ENCODE measurements around the gene PRDM5.
"Not testable (repeated sequence)": the region's sequence is repeated elsewhere in the genome, so short reads cannot be mapped to it uniquely, and the experiment has no call there.

The PRDM5 gene

GRCh38 chr4:120703908-120704307 is 218.6 kb downstream of the PRDM5 start:
- no peak for DNase-seq (ENCODE audit: low read depth)

- DNase-seq (ENCODE audit: low read depth), result no peak
These were observed 223.2 kb downstream of the PRDM5 start for GRCh38 chr4:120699354-120699753.

DNA sequence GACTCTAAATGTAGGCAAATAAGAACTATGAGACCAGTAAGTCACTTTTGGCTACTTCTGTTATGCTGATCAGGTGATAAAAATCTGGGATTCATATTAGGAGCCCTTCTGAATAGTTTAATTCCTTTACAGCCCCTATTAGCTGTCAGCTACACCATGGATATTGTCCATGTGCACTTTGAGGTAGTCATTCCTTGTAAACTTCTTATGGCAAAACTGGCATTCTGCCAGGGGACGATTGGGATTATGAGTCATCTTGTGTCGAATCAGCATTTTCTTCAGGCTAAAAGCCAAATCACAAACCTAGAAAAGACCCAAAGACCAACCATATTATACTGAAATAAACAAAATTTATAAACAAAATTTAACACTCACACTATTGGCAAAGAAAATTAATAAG is 227.6 kb downstream of the PRDM5 start:
- no peak for DNase-seq (ENCODE audit: low read depth)

DNA sequence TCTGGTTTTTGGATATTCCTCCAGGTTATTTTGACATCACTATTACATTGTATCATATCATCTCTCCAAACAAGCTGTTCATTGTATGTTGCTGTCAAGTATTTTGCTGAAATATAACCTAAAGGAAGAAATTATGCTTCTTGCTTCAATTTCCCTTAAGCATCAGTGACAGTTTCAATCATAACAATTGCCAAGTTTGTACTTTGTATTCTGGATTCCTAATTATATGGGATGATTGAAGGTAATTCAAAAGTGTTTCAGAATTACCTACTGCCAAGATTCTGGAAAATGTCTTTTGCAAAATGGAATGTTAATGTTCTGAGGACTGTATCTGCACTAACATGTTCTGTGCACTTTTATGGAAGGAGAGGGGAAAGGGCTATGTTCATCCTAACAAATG is 228.7 kb downstream of the PRDM5 start:
- DNase-seq (ENCODE audit: low read depth), result no peak

DNA sequence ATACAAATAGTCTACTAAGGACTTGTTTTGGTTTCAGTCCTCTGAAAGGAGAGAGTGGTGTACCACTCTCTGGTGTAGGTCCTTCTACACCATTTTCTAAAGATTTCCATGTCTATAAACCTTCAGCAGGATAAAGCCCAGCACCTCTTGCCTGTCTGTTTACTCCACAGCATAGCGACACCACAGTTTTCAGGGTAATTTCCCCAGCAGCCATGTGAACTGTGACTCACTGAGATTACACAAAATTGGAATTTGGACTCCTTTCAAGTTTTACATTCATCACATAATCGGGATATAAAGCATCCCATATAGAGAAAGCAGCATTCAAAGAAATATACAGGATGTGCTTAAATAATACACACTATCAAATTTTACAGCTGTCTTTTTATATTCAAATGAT is 229.6 kb downstream of the PRDM5 start:
- no peak for DNase-seq (ENCODE audit: low read depth)

DNA sequence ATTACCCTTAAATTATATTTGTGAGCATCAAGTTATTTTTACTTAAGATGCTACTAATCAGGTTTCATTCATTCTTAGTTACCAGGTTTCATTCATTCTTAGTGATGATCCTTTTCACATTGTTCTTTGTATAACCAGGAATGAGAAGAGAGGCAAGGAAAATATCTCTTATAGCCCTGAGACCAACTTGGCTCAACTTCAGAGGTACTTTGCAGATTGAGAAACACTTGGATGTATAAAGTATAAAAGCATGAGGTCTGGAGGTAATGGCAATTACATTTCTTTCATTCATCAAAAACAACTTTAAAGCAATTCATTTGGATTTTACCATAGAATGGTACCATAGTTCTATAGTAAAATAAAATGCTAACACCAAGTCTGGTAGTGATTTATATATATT is 231.0 kb downstream of the PRDM5 start:
- DNase-seq (ENCODE audit: low read depth), result no peak

GRCh38 chr4:120691106-120691505 is 231.4 kb downstream of the PRDM5 start:
- DNase-seq (ENCODE audit: low read depth), result no peak

- no peak for DNase-seq (ENCODE audit: low read depth)
These were observed 233.7 kb downstream of the PRDM5 start for GRCh38 chr4:120688791-120689190.

DNA sequence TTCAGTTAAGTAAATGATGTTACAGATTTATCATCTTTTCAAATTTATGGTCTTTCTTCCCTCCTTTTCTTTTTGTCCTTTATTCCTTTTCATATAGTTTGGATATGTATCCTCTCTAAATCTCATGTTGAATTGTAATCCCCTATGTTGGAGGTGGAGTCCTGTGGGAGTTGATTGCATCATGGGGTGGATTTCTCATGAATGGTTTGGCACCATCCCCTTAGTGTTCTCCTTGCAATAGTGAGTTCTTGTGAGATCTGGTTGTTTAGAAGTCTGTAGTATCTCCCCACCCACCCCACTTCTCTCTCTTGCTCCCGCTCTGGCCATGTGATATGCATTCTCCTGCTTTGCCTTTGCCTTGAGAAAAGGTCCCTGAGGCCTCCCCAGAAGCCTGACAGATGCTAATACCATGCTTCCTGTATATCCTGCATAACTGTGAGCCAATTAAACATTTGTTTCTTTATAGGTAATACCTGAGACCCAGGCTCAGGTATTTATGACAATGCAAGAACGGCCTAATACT is 236.7 kb downstream of the PRDM5 start:
- DNase-seq (ENCODE audit: low read depth), result no peak

- no peak for DNase-seq (ENCODE audit: low read depth)
These were observed 238.5 kb downstream of the PRDM5 start for GRCh38 chr4:120683897-120684540.

DNA sequence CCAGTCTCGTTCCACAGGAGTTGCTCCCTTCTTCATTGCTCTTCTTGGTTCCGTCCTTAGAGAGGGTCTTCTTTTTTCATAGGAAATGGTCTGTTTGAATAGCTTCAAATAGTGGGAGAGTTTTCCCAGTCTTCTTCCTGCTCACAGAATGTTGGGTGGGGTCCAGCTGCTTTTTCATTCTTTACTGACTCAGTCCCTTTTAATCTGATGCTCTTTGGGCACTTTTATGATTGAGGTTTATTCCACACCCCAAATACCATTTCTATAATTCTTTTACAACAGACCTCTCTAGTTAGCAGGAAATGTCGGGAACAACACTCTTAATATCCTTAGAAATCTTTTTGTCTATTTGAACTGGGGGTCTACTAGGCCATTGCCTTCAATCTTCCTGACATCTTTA is 239.5 kb downstream of the PRDM5 start:
- DNase-seq (ENCODE audit: low read depth), result no peak

DNA sequence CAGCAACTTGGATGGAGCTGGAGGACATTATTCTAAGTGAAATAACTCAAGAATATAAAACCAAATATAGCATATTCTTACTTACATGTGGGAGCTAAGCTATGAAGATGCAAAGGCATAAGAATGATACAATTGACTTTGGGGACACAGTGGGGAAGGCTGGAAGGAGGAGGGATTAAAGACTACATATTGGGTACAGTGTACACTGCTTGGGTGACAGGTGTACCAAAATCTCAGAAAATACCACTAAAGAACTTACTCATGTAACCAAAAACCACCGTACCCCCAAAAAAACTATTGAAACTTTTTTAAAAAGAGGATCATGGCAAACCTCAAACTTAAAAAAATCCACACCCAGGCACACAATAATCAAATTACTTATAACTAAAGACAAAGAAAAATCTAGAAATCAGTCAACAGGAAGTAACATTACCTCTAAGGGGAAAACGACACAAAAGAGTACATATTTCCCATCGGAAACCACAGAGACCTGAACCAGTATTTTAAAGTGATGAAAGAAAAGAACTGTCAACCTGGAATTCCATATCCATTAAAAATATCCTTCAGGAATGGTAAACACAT is 241.8 kb downstream of the PRDM5 start:
- no peak for DNase-seq (ENCODE audit: low read depth)

DNA sequence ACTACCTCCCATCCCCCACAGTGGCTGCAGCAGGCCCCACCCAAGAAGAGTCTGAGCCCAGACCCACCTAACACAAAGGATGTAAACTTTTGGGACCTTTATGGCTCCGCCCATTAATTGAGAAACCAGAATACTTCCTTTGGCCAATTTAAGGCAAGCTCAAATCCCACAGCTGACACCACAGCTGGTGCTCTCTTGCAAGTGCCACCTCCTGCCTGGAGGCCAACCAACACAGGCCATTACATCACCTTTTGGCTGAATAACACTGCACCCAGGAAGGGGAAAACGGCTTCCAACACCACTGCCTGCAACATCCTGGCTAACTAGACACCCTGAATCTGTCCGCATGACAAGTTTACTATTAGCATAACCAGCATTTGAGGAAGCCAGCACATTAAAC is 248.8 kb downstream of the PRDM5 start:
- no peak for DNase-seq (ENCODE audit: low read depth)

DNA sequence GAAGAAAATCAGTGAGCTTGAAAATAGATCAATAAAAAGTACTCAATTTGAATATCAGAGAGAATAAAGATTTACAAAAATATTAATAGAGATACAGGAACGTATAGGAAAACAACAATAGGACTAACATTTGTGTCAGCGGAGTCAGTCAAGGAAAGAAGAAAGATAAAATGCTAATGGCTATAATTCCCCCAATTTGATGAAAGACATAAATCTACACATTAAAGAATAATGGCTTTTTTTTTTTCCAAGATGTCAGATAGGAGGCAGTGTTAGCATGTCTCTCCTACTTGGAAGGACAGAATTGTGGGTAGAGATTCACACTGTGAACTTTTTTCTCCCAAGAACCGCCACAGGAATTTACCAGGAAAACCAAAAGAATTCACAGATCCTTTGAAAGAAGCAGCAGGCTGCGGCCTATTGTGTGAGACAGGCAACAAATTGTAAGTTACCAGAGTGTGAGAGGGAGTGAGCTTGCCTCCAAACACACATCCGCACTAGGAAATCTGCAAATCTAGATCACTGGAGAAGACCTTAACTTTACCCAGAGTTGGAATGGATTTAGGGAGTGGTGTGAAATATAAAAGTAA is 249.9 kb downstream of the PRDM5 start:
- no peak for DNase-seq (ENCODE audit: low read depth)

DNA sequence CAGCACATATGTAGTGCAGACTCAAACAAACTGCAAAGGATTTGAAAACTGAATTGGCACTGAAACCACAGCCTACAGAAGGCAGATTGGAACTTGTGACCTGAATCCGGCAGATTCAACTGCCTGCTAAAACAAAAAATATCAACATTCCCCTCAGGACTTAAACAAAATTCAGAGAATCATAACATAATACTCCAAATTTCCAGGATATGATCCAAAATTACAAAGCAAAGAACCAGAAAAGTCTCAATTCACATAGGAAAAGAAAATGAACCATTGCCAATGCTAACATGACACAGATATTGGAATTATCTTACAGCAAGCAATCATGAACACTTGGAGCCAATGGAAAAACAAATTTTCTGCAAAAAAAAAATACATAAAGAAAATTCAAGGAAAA is 250.4 kb downstream of the PRDM5 start:
- no peak for DNase-seq (ENCODE audit: low read depth)

GRCh38 chr4:120671538-120671937 is 251.0 kb downstream of the PRDM5 start:
- no peak for DNase-seq (ENCODE audit: low read depth)

DNA sequence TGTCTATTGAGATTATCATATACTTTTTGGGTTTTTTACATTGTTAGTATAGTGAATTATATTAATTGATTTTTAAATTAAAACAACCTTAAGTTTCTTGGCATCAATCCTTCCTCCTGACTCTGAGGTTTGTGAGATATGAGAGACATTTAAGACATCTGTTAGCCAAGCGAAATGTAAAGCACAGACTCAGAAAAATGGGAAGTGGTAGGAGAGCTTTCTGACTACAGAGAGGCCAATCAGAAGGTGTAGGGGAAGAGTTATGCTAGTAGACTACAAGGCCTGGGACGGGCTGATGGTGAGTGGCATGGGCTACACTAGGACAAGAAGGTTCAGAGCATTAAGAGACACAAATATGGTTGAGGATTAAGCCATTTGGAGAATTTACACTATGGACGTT is 255.4 kb downstream of the PRDM5 start:
- DNase-seq (ENCODE audit: low read depth), result no peak

- no peak for DNase-seq (ENCODE audit: low read depth)
These were observed 257.7 kb downstream of the PRDM5 start for GRCh38 chr4:120664851-120665250.

GRCh38 chr4:120659616-120660170 is 262.8 kb downstream of the PRDM5 start:
- no peak for DNase-seq (ENCODE audit: low read depth)

GRCh38 chr4:120658772-120659171 is 263.8 kb downstream of the PRDM5 start:
- no peak for DNase-seq (ENCODE audit: low read depth)

DNA sequence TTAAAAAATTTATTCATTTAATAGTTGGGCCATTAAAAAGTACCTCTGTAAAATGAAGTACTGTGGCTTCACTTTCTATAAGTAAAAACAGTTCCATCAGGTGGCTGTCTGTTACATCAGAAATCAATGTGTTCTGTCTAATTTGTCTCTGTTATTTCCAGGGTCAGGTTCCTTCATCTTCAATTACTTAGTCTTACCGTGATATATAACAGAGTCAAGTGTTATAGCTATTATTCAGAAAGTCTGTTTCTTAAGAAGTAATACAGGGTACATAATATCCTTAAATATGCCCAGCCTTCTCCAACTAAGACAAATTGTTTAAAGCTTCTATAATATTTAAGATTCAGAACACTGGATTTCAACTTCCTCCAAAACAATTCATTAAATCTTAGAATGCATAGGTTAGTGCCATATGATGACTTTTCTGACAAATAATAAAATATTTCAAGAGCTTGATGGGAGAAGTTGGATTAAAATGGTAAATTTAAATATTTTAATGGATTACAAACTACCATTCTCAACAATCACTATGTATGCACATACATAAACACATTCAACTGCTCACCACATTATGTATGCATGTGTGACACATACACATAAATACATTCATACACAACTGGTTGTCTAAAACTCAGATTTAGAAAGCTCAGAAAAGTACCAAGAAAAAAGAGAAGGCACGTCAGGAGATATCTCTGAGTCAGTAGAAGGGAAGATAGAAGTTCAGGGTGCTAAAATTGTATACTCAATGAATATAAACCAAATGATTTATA is 268.5 kb downstream of the PRDM5 start:
- DNase-seq (ENCODE audit: low read depth), result no peak

DNA sequence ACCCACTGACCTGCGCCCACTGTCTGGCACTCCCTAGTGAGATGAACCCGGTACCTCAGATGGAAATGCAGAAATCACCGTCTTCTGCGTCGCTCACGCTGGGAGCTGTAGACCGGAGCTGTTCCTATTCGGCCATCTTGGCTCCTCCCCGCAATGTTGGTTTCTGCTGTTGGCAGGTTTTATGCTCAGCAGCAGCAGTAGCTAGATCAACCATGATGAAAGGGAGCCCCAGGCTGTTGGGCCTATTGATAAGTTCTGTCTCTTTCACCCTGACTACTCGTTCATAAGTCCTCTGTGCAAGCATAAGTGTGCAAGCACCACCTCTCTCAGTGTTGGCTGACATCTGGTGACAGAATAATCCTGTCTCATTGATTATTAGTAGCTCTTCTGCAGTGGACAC is 274.2 kb downstream of the PRDM5 start:
- not testable (repeated sequence) for DNase-seq (ENCODE audit: low read depth)

Measured in stimulated activated CD4-positive, alpha-beta T cell treated with anti-CD3 and anti-CD28 coated beads, Interleukin-2, amount 100 ng/mL, for 4 hours (primary cell).